ENCODE data around the gene GPC5. TPM values are rescaled to one million over a fixed set of nuclear protein-coding genes. Genes with fewer than 3 reads are reported as not detected.

GPC5 gene
- total RNA-seq, 1 donor from 2014 or later = 6.3 TPM

DNA sequence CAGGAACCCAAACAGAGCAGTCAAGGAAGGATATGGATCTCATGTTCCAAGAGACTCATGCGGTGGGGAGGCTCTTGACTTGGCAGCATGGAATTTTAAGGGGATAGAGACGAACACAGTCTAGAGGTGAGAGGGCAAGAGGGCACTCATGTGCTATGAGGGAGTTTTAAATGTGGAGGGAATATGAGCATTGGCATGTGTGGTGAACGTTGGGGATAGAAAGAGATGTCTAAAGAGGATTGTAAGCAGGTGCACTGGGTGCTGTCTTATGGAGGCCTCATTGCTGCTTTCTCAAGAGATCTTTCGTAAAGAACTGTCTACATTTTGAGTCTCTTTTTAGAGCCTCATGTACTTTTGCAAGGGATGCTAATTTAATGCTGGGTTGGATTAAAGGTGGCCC is 1227.9 kb downstream of the GPC5 start:
- H3K27me3 ChIP-seq (ENCODE audit: control insufficient read depth in 3 of 3, insufficient read depth in 3 of 3, low read length in 3 of 3) = no peaks in the 10 kb centered on the region
- H3K4me3 ChIP-seq (ENCODE audit: low read length in 3 of 3) = no peak overlapping the region
- H3K36me3 ChIP-seq (ENCODE audit: control insufficient read depth in 3 of 3, insufficient read depth in 3 of 3, low read length in 3 of 3) = no peaks in the 10 kb centered on the region
- H3K27ac ChIP-seq (ENCODE audit: low read depth, low read length) = no peak overlapping the region
- H3K9ac ChIP-seq (ENCODE audit: low read depth in 1 of 3, low read length in 3 of 3) = no peak overlapping the region
- no peaks in the 10 kb centered on the region for H3K4me1 ChIP-seq (ENCODE audit: control insufficient read depth in 3 of 3, insufficient read depth in 3 of 3, low read length in 3 of 3)
- no peaks in the 10 kb centered on the region for H3K9me3 ChIP-seq (ENCODE audit: control insufficient read depth in 3 of 3, low read length in 3 of 3)

DNA sequence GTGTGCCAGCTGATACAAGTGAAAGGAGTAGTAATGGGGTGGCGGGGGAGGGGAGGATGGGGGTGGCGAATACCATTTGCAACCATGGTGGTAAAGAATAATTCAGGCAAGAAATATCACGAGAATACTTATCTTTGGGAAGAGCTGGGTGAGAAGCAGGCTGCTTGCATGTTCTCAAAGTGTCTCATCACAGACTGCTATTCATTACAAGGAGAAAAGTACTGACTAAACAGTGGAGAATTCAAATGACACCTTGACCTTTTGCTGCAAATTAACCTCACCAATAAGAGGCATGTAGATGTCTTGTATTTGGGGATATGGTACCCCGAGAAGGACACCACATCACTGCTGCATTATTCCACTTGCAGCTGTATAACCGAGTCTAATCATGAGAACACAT is 1242.5 kb downstream of the GPC5 start:
- no peak overlapping the region for H3K4me3 ChIP-seq (ENCODE audit: low read length in 3 of 3)
- no peaks in the 10 kb centered on the region for H3K9me3 ChIP-seq (ENCODE audit: control insufficient read depth in 3 of 3, low read length in 3 of 3)
- no peak overlapping the region for H3K9ac ChIP-seq (ENCODE audit: low read depth in 1 of 3, low read length in 3 of 3)
- no peaks in the 10 kb centered on the region for H3K27me3 ChIP-seq (ENCODE audit: control insufficient read depth in 3 of 3, insufficient read depth in 3 of 3, low read length in 3 of 3)
- no peak overlapping the region for H3K27ac ChIP-seq (ENCODE audit: low read depth, low read length)
- H3K4me1 ChIP-seq (ENCODE audit: control insufficient read depth in 3 of 3, insufficient read depth in 3 of 3, low read length in 3 of 3) = no peaks in the 10 kb centered on the region
- no peaks in the 10 kb centered on the region for H3K36me3 ChIP-seq (ENCODE audit: control insufficient read depth in 3 of 3, insufficient read depth in 3 of 3, low read length in 3 of 3)

DNA sequence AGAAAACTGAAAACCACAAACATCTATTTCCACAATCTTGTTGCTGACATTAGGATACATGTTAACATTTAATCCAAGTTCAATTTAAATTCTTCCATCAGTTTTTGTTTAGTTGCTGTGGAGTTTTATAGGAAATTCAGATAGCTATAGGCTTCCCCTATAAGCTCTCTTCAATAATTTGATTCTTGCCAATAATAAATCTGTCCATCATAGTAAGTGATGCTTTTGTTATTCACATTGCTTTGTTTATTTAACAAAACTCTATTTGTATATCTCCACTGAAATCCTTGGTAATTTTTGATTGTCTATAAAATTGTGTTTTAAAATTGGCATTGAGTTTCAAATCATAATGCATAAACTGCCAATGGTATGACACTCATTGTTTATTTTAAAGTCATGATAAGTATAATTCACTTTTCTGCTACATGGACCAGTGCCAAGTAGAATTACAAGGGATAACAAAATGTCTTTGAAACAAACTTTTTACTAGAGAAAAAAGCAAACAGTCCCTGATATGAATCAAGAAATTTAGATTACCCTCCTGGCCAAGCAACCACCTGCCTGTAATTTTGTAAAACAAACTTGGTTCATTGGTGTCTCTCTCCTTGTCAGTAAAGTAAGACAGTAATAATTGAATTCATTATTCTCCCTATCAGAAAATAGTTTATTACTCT is 1250.9 kb downstream of the GPC5 start:
- H3K36me3 ChIP-seq (ENCODE audit: control insufficient read depth in 3 of 3, insufficient read depth in 3 of 3, low read length in 3 of 3) = no peaks in the 10 kb centered on the region
- no peak overlapping the region for H3K4me3 ChIP-seq (ENCODE audit: low read length in 3 of 3)
- H3K4me1 ChIP-seq (ENCODE audit: control insufficient read depth in 3 of 3, insufficient read depth in 3 of 3, low read length in 3 of 3) = no peaks in the 10 kb centered on the region
- H3K9me3 ChIP-seq (ENCODE audit: control insufficient read depth in 3 of 3, low read length in 3 of 3) = no peaks in the 10 kb centered on the region
- no peak overlapping the region for H3K27ac ChIP-seq (ENCODE audit: low read depth, low read length)
- no peak overlapping the region for H3K9ac ChIP-seq (ENCODE audit: low read depth in 1 of 3, low read length in 3 of 3)
- H3K27me3 ChIP-seq (ENCODE audit: control insufficient read depth in 3 of 3, insufficient read depth in 3 of 3, low read length in 3 of 3) = no peaks in the 10 kb centered on the region

DNA sequence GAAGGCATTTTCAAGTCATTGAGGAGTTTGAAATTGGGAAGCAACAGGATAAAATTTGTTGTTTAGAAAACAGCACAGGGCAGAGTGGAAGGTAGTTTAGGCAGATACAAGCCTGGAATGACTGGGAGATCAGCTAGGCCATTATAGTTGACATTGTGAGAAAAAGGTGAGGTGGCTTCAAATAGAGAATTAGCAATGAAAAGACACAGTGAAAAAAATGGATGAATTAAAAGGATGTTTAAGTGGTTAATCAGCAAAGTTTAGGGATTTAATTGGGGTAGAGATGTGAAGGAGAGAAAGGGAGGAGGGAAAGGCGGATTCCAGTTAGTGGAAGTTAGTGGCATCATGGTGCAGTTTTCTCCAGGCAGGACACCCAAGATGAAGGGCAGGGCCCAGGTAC is 1257.7 kb downstream of the GPC5 start:
- H3K4me1 ChIP-seq (ENCODE audit: control insufficient read depth in 3 of 3, insufficient read depth in 3 of 3, low read length in 3 of 3) = no peaks in the 10 kb centered on the region
- H3K27me3 ChIP-seq (ENCODE audit: control insufficient read depth in 3 of 3, insufficient read depth in 3 of 3, low read length in 3 of 3) = no peaks in the 10 kb centered on the region
- H3K4me3 ChIP-seq (ENCODE audit: low read length in 3 of 3) = no peak overlapping the region
- H3K9me3 ChIP-seq (ENCODE audit: control insufficient read depth in 3 of 3, low read length in 3 of 3) = no peaks in the 10 kb centered on the region
- H3K9ac ChIP-seq (ENCODE audit: low read depth in 1 of 3, low read length in 3 of 3) = no peak overlapping the region
- H3K36me3 ChIP-seq (ENCODE audit: control insufficient read depth in 3 of 3, insufficient read depth in 3 of 3, low read length in 3 of 3) = no peaks in the 10 kb centered on the region
- no peak overlapping the region for H3K27ac ChIP-seq (ENCODE audit: low read depth, low read length)

DNA sequence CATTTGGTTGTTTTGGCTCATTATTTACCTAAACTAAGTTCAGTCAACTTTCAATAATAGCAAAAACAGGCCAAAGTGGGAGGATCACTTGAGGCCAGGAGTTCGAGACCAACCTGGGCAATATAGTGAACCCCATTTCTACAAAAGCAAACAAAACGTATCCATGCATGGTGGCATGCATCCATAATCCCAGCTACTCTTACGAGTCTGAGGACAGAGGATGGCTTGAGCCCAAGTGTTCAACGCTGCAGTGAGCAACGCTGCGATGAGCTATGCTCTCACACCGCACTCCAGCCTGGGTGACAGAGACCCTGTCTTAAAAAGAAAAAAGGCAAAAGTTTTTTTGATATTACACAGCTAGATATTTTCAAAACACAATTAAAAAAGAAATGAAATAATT is 1258.2 kb downstream of the GPC5 start:
- H3K4me1 ChIP-seq (ENCODE audit: control insufficient read depth in 3 of 3, insufficient read depth in 3 of 3, low read length in 3 of 3) = no peaks in the 10 kb centered on the region
- no peak overlapping the region for H3K9ac ChIP-seq (ENCODE audit: low read depth in 1 of 3, low read length in 3 of 3)
- no peaks in the 10 kb centered on the region for H3K27me3 ChIP-seq (ENCODE audit: control insufficient read depth in 3 of 3, insufficient read depth in 3 of 3, low read length in 3 of 3)
- H3K27ac ChIP-seq (ENCODE audit: low read depth, low read length) = no peak overlapping the region
- no peak overlapping the region for H3K4me3 ChIP-seq (ENCODE audit: low read length in 3 of 3)
- no peaks in the 10 kb centered on the region for H3K36me3 ChIP-seq (ENCODE audit: control insufficient read depth in 3 of 3, insufficient read depth in 3 of 3, low read length in 3 of 3)
- H3K9me3 ChIP-seq (ENCODE audit: control insufficient read depth in 3 of 3, low read length in 3 of 3) = no peaks in the 10 kb centered on the region

DNA sequence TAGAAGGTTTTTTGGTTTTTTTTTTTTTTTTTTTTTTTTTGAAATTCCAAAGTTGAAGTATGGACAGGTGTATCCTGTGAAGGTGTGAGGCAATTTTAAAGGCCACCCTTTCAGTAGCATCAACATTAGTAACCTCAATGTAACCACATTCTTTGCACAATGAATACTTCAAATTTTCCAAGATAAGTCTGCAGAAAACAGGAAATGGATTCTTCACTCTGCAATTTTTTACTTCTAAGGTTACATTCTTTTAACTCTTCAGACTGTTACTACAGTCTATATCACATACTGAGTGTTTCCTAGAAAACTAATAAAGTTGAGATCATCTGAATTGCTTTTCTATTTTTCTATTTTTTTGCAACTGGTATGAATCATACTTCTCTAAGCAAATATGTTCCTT is 1259.1 kb downstream of the GPC5 start:
- H3K27me3 ChIP-seq (ENCODE audit: control insufficient read depth in 3 of 3, insufficient read depth in 3 of 3, low read length in 3 of 3) = no peaks in the 10 kb centered on the region
- no peak overlapping the region for H3K9ac ChIP-seq (ENCODE audit: low read depth in 1 of 3, low read length in 3 of 3)
- no peak overlapping the region for H3K4me3 ChIP-seq (ENCODE audit: low read length in 3 of 3)
- H3K4me1 ChIP-seq (ENCODE audit: control insufficient read depth in 3 of 3, insufficient read depth in 3 of 3, low read length in 3 of 3) = no peaks in the 10 kb centered on the region
- no peak overlapping the region for H3K27ac ChIP-seq (ENCODE audit: low read depth, low read length)
- H3K36me3 ChIP-seq (ENCODE audit: control insufficient read depth in 3 of 3, insufficient read depth in 3 of 3, low read length in 3 of 3) = no peaks in the 10 kb centered on the region
- no peaks in the 10 kb centered on the region for H3K9me3 ChIP-seq (ENCODE audit: control insufficient read depth in 3 of 3, low read length in 3 of 3)

DNA sequence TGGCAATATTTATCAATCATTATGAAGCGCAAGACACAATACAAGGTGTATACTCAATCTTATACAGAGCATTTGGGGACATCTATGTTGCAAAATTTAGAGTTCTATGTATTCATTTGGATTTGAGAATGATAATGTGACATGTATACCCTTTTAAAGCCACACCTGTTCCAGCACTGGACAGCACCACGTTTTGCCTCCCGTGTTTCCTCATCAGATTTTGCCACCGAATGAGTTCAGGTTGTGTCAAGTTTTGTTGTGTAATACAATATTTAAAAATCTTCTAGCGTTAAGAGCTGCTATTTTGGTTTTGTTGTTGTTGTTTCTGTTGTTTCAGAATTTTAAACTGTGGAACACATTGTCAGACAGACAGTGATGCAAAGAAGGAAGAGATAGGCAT is 1259.9 kb downstream of the GPC5 start:
- Histone ChIP-seq H3K36me3 (ENCODE audit: control insufficient read depth in 3 of 3, insufficient read depth in 3 of 3, low read length in 3 of 3) (no peaks in the 10 kb centered on the region), H3K27ac (ENCODE audit: low read depth, low read length) (no peak overlapping the region), H3K4me3 (ENCODE audit: low read length in 3 of 3) (no peak overlapping the region), H3K9me3 (ENCODE audit: control insufficient read depth in 3 of 3, low read length in 3 of 3) (no peaks in the 10 kb centered on the region), H3K27me3 (ENCODE audit: control insufficient read depth in 3 of 3, insufficient read depth in 3 of 3, low read length in 3 of 3) (no peaks in the 10 kb centered on the region), H3K9ac (ENCODE audit: low read depth in 1 of 3, low read length in 3 of 3) (no peak overlapping the region), H3K4me1 (ENCODE audit: control insufficient read depth in 3 of 3, insufficient read depth in 3 of 3, low read length in 3 of 3) (no peaks in the 10 kb centered on the region)

DNA sequence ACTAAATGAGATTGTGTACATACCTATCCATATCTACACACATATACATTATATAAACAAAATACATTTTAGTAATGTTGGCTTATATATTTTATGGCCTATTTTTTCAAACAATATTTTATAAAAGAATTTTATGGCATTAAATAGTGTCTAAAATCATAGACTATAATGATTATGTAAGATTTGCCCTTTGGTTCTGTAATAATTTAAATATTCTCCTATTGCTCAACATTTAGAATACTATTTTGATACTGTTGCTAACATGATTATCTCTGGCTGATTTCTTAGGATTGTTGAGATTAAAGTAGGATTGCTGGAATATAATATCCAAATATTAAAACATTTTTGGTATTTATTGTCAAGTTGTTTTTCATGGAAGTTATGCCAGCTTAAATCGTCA is 1263.0 kb downstream of the GPC5 start:
- H3K9me3 ChIP-seq (ENCODE audit: control insufficient read depth in 3 of 3, low read length in 3 of 3) = no peaks in the 10 kb centered on the region
- H3K27ac ChIP-seq (ENCODE audit: low read depth, low read length) = no peak overlapping the region
- H3K27me3 ChIP-seq (ENCODE audit: control insufficient read depth in 3 of 3, insufficient read depth in 3 of 3, low read length in 3 of 3) = no peaks in the 10 kb centered on the region
- H3K4me3 ChIP-seq (ENCODE audit: low read length in 3 of 3) = no peak overlapping the region
- no peaks in the 10 kb centered on the region for H3K4me1 ChIP-seq (ENCODE audit: control insufficient read depth in 3 of 3, insufficient read depth in 3 of 3, low read length in 3 of 3)
- H3K9ac ChIP-seq (ENCODE audit: low read depth in 1 of 3, low read length in 3 of 3) = no peak overlapping the region
- H3K36me3 ChIP-seq (ENCODE audit: control insufficient read depth in 3 of 3, insufficient read depth in 3 of 3, low read length in 3 of 3) = no peaks in the 10 kb centered on the region

DNA sequence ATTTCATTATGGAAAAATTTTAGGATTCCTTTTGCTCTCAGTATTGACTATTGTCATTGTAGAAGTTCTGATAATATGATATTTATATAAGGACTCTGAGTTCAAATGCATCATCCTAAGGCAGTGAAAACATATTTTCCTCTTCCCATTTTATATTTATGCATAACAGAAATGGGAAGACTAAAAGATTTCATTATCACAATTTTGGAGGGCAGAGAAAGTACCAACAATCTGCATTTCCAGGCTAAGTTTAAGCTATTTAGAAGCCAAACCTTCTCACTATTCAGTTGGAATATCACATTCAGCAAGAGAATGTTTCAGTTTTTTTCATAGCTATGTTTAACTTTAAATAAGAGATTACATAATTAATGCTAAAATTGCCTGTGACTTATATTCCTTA is 1269.7 kb downstream of the GPC5 start:
- Histone ChIP-seq H3K9me3 (ENCODE audit: control insufficient read depth in 3 of 3, low read length in 3 of 3) (no peaks in the 10 kb centered on the region), H3K9ac (ENCODE audit: low read depth in 1 of 3, low read length in 3 of 3) (no peak overlapping the region), H3K27me3 (ENCODE audit: control insufficient read depth in 3 of 3, insufficient read depth in 3 of 3, low read length in 3 of 3) (no peaks in the 10 kb centered on the region), H3K4me3 (ENCODE audit: low read length in 3 of 3) (no peak overlapping the region), H3K4me1 (ENCODE audit: control insufficient read depth in 3 of 3, insufficient read depth in 3 of 3, low read length in 3 of 3) (no peaks in the 10 kb centered on the region), H3K36me3 (ENCODE audit: control insufficient read depth in 3 of 3, insufficient read depth in 3 of 3, low read length in 3 of 3) (no peaks in the 10 kb centered on the region), H3K27ac (ENCODE audit: low read depth, low read length) (no peak overlapping the region)

DNA sequence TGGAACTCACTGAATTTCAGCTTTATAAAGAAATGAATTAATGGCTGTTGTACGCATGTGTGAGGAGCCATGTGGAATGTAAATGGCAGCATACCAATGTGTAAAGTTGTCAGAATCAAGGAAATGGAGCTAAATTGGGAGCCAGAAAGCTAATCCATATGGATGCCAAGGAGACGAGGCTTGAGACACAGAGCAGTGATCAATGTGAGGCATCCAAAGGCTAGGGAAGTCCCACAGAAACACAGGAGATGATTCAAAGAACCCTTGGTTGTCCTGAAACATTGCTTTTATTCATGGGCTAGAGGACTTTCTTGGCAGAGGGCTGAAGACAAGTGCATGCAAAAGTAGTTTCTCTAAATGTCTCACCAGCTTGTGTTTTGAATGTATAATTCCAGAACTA is 1271.7 kb downstream of the GPC5 start:
- Histone ChIP-seq H3K9ac (ENCODE audit: low read depth in 1 of 3, low read length in 3 of 3) (no peak overlapping the region), H3K27ac (ENCODE audit: low read depth, low read length) (no peak overlapping the region), H3K4me3 (ENCODE audit: low read length in 3 of 3) (no peak overlapping the region), H3K36me3 (ENCODE audit: control insufficient read depth in 3 of 3, insufficient read depth in 3 of 3, low read length in 3 of 3) (no peaks in the 10 kb centered on the region), H3K4me1 (ENCODE audit: control insufficient read depth in 3 of 3, insufficient read depth in 3 of 3, low read length in 3 of 3) (no peaks in the 10 kb centered on the region), H3K27me3 (ENCODE audit: control insufficient read depth in 3 of 3, insufficient read depth in 3 of 3, low read length in 3 of 3) (no peaks in the 10 kb centered on the region), H3K9me3 (ENCODE audit: control insufficient read depth in 3 of 3, low read length in 3 of 3) (no peaks in the 10 kb centered on the region)

DNA sequence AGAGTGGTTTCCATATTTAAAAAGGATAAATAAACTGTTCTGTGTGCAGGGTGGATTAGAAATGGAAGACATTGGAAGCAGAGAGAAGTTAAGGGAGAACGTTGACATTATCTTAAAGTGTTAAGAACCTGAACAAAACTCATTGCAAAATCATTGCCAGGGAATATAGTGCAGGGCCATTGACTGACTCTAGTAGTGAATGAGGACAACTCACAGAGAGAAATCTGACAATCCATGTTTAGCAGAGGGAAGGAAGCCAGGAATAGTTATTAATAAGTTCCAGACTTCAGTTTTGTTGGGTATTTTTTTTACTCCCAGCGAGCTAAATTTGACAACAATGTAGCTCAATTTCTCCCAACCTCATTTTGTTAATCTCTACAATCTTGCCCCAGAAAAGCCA is 1273.4 kb downstream of the GPC5 start:
- H3K27ac ChIP-seq (ENCODE audit: low read depth, low read length) = no peak overlapping the region
- no peaks in the 10 kb centered on the region for H3K36me3 ChIP-seq (ENCODE audit: control insufficient read depth in 3 of 3, insufficient read depth in 3 of 3, low read length in 3 of 3)
- no peaks in the 10 kb centered on the region for H3K4me1 ChIP-seq (ENCODE audit: control insufficient read depth in 3 of 3, insufficient read depth in 3 of 3, low read length in 3 of 3)
- no peak overlapping the region for H3K9ac ChIP-seq (ENCODE audit: low read depth in 1 of 3, low read length in 3 of 3)
- no peaks in the 10 kb centered on the region for H3K9me3 ChIP-seq (ENCODE audit: control insufficient read depth in 3 of 3, low read length in 3 of 3)
- no peaks in the 10 kb centered on the region for H3K27me3 ChIP-seq (ENCODE audit: control insufficient read depth in 3 of 3, insufficient read depth in 3 of 3, low read length in 3 of 3)
- H3K4me3 ChIP-seq (ENCODE audit: low read length in 3 of 3) = no peak overlapping the region

Measured in skeletal muscle tissue (tissue), 4 donors.